IPS-NIHi7 (cell line): ENCODE data around the gene OPRM1.
"Not testable (repeated sequence)": the region's sequence is repeated elsewhere in the genome, so short reads cannot be mapped to it uniquely, and the experiment has no call there.

Experiments
- DNase-seq: peaks from one replicate; pipeline ENCODE4 v3.0.0; 2012; ENCODE audit warnings: mixed read lengths; ENCODE audit errors: extremely low spot score

The OPRM1 gene

DNA sequence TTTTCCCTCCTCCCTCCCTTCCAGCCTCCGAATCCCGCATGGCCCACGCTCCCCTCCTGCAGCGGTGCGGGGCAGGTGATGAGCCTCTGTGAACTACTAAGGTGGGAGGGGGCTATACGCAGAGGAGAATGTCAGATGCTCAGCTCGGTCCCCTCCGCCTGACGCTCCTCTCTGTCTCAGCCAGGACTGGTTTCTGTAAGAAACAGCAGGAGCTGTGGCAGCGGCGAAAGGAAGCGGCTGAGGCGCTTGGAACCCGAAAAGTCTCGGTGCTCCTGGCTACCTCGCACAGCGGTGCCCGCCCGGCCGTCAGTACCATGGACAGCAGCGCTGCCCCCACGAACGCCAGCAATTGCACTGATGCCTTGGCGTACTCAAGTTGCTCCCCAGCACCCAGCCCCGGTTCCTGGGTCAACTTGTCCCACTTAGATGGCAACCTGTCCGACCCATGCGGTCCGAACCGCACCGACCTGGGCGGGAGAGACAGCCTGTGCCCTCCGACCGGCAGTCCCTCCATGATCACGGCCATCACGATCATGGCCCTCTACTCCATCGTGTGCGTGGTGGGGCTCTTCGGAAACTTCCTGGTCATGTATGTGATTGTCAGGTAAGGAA lies at the start of gene OPRM1:
OPRM1 (plus strand) TSS at position 10 of the 612 bp plus-strand sequence; CDS start at position 315, 305 bp downstream.
- peak; percentile 90 for DNase-seq

DNA sequence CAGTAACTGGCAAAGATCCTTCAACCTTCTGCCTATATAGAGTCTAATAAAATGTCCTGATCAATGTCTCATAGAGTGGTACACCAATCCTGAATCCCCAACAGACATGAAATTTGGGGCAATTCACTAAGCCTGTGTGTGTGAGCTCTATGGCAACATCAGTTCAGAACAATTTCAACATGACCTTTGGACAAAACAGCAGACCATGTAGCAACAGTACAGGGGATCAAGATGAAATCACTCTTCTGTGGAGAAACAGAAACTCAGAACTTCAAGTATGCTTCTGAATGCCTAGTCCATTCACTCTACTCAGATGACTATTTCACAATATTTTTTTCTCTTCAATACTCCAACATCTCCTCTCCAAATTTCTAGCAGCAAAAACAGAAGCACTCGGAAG lies 49.1 kb upstream of the OPRM1 start:
- DNase-seq, result no peak

DNA sequence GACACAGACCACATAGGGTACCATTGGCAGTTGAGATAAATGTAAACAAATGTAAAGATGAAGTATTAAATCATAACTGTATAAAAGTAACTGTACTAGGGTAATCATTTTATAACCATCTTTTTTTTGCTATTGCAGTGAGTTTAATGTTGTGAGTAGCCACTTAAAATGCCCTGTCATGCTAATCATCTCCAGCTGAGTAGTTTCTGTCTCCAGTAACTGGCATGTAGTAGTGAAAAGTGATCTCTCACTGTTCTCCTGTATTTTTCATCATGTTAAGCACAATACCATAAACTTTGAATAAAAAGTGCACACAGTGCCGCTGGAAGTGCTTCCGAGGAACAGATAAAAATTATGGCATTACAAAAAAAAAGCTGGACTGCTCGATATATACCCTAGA lies 45.0 kb upstream of the OPRM1 start:
- DNase-seq, result no peak

DNA sequence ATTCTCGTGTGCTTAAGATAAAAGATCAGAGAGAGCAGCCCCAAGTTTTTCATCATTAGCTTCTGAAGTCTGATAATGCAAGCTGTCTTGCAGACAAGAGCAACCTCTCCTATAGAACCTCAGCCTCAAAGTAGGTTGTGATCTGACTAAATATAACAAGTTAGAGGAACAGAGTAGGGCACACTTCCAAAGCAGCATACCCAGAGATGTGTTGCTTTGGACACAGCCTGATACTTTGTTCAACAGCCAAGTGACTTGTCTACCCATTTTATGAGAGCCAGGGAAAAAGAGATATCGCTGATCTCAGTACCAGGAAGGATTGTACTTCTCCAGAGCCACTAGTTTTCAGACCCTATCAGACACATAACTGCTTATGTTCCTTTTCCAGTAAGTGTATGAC lies 44.2 kb upstream of the OPRM1 start:
- no peak for DNase-seq

DNA sequence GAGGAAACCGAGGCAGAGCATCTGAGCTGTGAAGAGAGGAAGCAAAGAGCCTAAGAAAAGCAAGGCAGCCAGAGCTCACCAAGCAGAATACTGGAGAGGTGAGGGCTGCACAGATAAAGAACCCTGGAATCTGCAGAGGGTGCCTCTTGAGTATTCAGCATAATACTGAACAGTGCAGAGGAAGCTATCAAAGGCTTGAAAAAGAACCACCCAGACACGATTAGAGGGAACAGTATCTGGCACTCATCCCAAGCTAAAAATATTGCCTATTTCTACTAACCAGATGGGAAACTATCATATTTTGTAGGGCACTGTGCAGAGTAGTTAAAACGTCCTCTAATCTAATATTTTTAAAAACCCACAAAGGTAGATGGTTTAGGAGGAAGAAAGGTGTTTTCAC lies 41.8 kb upstream of the OPRM1 start:
- no peak for DNase-seq

DNA sequence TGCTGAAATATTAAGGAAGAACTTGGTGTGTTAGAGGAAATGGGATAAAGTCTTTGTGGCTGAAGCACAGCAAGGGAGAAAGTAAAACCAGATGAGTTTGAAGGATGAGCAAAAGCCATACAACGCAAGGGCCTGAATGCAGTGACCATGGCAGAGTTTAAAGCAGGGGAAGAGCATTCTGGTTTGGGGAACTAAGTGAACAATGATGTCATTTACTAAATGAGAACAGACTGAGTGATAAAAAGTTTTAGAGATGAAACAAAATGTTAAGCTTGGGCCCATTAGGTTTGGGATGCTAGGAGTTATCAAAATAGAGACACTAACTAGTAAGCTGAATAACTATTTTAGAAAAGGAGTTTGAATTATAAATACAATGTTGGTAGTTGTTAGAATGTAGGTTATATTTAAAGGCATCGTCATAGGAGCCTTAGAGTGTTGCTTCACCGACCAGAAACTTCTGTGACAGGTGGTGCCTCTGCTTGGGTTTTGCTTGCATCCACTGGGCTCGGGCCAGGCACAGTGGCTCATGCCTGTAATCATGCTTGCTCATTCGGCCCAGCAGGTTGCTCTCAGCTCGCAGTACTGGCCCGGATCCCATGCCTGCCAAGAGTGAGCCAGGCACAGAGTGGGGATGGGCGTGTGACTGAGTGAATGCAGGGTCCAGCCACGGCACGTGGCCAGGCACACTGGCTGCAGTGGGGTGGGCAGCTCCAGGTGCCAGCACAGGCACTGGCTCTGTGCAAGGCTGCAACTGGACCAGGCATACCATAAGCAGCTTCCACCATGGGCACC lies 37.4 kb upstream of the OPRM1 start:
- no peak for DNase-seq

DNA sequence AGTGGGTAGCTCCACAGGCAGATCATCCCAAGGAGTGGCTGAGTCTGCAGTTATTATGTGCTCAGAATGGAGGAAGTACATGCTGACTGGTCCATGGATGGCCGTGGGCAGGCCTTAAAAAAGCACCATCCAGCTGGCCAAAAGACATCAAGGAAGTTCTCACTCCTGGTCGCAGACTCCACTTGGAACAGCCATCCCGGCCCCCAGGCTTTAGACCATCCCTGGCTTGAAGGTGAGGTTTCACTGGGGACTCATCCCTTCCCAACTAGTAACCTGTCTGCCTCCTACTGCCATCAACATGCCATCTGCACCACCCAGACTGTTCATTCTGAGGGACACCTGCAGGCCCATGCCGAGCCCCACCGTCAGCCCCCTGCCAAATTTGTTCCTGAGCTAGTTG lies 36.1 kb upstream of the OPRM1 start:
- DNase-seq, result no peak

DNA sequence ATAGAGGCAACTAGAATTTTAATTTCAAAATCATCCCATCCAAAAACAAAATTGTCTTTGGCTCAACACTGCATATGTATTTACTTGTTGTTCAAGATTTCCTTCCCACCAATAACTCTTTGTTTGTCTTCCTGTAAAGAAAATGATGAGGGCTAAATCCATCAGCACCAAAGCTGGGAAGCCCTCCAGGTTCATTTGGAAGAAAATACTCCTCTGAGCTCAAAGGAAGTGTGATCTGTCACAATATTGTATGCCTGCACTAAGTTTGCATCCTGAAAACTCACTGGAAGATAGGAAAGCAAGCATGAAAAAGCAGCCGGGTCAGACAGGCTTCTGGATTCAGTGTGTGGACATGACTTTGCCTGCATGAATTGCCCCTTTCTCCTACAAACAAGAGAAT lies 28.7 kb upstream of the OPRM1 start:
- DNase-seq, result no peak

DNA sequence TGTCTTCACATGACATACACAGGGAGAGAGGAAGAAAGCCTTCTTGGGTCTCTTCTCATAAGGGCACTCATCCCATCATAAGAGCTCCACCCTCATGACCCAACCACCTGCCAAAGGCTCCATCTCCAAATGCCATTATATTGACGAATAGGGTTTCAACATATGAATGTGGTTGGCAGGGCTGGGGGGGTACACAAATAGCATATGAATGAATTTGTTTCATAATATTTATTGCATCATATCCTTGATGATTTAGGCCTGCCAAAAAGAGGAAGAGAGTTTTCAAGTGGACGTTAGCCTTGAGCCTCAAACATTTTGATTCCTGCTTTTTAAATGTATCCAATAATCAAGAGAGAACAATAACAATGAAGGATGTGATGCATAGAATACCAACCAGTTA lies 26.2 kb upstream of the OPRM1 start:
- no peak for DNase-seq

DNA sequence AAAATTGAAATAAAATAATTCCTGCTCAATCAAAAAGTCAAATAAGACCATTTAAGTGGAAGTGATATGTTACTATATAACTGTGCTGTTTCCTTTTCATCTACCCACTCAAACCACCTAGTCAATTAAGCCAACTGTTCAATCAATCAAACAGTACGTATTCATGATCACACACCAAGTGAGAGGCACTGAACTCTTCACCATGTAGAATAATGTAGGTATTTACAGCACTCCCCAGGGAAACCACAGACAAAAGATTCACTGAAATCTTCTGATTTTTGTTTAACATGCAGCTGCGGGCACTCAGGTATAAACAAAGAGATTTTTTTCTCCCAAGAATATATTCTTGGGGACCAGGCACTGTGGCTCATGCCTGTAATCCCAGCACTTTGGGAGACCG lies 21.3 kb upstream of the OPRM1 start:
- DNase-seq, result no peak

DNA sequence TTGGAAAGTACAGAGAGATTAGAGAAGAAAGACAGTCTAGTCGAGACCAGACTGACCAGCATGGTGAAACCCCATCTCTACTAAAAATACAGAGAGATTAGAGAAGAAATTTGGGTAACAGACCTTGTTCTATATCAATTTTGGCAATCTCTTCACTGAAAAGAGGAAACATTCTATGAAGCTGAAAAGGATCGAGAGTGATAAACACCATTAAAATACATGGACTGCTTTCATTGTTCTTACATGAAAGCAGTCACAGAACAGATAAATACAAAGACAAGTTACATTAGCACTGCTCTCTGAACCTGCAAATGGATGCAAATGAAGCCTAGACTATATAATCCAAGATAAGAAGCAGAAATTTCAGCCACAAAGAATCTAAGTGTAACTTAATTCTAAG lies 8.4 kb upstream of the OPRM1 start:
- DNase-seq, result no peak

DNA sequence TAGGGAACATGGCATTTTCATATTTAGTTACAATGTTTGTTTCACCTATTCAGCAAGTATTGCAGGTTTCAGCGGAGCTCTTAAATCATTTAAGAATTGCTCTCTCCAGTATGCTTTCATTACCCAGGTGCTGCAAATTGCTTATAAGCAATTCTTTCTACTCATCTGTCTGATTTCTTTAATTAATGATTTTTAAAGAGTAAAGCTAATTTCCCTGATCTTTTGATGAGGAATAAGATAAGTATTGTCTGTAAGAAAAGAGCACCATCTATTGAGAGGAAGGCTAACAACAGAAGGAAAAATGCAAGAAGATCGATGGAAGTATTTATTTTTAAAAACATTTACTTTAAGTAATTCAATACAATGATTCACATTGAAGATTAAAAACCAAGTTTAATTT lies 2.0 kb downstream of the OPRM1 start:
- no peak for DNase-seq

DNA sequence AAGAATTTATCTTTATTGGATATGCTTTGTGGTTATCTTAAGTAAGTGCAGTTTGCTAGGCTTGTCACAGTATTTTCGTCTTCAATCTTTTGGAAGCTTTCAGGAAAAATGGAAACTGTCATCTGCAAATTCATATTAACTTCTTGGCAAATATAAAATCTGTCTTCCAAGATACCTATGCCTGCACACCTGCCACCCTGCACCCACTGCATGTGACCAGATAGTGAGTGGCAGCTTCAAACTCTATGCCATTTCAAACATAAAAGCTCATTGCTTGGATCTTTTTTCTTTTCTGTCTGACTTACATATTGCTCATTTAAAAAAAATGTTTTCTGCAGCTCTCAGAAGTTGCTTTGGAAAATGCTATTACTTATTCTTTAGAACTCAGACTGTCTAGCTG lies 14.1 kb downstream of the OPRM1 start:
- DNase-seq, result no peak

DNA sequence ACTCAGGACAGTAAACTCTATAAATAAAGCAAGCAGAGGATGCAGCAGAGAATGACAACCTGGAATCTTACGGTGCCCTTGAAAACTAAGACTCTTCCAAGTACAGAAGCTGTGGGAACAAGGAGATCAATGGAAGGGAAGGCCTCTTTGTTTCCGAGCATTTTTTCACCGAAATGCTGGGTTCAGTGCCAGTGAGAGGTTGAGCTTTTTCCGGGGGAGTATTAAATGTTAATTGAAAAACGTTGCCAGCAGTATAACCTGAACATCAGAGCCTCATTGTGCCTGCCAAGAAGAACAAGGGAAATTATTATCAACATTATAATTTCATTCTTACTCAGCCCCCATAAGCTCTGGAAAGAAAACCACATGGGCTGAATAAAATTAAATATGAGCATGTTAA lies 17.5 kb downstream of the OPRM1 start:
- no peak for DNase-seq

DNA sequence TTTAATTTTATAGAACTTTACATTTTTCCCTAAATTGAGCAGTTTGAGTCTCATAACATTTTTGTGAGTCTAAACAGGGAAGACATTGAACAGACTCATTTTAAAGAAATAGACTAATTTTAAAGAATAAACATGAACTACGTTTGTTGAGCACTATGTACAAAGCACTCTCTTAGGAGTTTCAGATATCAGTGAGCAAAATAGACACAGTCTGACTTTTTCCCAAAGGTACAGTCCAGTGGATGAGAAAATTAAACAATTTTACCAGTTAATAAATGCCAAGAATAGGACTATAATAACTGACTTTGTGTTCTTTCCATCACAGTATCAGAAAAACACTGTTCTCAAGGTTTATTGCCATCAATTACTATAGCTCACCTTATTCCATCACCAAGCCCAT lies 18.1 kb downstream of the OPRM1 start:
- no peak for DNase-seq

DNA sequence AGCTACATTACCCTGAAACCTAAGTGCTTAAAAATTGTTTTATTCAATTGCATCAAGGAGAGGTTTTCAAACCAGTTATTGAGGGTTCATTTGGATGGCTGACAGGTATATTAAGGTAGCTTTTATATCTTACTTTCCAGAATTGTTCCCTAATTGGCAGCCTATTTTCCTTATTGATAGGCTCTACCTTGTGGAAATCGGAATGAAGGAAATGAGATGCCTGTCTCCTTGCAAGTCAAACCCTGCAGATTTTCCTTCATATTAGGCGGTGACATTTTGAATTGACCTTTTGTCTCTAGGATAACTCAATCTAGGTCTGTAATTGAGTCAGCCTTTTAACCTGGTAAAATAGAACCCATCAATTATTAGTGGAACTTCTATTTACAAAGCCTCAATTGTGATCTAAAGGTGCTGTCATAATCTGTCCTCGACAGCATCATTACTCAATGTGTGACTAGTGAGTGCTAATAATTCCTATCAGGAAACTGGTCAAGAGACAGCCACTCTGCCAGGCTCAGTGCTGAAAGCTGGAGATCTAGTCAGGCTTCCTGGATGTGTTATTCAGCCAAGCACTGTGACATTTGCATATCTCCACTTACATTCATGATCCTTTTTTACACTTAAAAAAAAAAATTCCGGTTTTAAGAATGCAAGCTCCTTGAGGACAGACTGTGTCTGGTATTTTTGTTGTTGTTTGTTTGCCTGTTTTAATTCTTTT lies 20.1 kb downstream of the OPRM1 start:
- no peak for DNase-seq

DNA sequence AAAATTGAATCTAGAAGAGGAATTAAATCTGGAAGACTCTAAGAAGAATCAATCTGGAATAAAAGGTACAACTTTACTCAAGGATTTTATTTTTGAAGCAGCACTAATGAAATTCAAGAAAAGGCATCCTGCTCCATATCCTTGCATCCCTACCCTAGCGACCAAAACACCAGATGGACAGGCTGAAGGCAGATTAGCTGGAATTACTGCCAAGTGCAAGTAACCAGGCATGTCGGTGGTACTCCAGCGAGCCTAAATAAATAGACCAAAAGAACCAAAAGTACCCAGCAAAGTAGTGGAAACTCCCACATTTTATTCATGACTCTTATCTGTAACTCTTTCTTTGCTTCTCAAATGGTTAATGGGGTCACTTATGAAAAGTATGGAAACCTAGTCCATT lies 21.0 kb downstream of the OPRM1 start:
- DNase-seq, result no peak

DNA sequence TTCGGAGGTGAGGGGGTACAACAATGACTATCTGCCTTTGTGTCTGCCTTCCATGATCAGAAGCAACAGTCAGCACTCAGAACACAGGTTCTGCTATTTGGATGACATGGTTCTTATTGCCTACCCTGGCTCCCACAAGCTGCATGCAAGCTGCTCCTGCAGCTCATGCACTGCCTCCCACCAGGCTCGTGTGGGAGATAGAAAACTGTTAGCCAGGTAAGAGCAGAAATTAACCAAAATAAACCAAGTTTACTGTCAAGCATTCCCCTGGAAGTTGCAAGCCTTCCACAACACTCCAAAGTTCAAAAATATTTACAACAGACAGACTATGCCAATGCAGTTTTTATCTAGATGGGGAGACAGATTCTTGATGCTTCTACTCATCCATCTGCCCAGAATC lies 31.0 kb downstream of the OPRM1 start:
- DNase-seq, result no peak

DNA sequence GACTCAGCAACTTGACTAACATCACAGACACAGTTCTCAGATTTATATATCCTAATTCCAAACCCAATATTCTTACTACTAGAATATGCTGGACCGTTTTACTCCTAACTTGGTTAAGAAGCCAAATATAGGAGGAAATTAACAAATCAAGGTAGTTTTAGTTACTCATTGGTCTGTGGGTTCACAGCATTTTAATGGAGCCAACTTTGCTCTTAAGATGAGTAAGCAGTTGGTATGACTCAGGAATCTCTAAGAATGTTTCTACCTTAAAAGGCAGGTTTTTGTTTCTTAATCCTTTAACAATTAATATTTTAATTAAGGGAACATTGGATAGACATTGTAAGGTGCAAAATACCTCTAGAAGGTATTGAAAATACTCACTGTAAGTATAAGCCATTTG lies 31.6 kb downstream of the OPRM1 start:
- DNase-seq, result no peak

DNA sequence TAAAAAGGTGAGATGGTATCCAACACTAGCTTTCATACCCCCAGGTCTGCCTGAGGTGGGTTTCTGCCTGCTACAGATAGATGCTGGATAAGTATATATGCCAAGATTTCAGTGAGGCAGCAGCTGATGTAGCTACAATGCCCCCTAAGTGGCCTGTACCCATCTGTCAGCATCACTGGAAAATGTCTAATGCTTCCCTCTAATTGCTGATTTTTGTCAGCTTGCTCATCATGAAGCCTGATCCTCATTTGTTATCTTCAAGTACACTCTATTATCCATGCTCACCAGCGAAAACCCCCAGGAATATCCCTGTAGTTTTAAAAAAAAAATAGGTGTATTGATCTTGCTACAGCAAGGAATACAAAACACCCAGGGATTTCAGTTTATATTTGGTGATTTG lies 32.2 kb downstream of the OPRM1 start:
- no peak for DNase-seq

DNA sequence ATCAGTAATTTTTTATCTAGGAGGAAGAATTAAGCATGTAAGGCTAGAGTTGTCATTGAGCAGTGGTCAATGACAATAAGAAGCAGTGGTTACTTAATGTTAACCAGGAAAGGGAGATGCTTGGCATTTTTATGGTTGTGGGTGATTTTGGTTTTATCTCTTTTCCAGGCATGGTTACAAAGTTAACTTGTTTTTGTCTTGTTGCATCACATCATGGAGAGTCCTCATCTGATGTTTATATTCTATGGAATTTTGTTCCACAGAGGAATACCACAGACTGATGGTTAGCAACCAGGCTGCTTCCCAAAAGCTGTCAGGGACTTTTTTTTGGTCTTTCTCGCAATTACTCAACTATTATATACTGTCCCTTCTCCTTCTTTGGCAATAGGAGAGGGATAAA lies 32.7 kb downstream of the OPRM1 start:
- no peak for DNase-seq

DNA sequence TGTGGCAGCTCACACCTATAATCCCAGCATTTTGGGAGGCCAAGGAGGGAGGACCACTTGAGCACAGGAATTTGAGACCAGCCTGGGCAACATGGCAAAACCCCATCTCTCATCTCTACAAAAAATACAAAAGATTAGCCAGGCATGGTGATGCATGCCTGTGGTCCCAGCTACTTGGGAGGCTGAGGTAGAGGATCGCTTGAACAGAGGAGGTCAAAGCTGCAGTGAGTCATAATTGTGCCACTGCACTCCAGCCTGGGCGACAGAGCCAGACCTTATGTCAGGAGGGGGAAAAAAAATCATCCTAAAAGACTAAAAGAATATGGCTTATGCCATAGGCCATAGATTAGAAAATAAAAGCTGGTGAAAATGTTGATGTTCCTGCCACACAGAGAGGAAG lies 39.6 kb downstream of the OPRM1 start:
- DNase-seq, result not testable (repeated sequence)
